Thyroid gland (tissue), 4 donors: ENCODE results near the gene MTUS2. TPM values are rescaled to one million over a fixed set of nuclear protein-coding genes. Genes with fewer than 3 reads are reported as not detected.

Experiments used
- DNase-seq, 2 donors: peaks; one replicate each; pipeline ENCODE4 v3.0.0-alpha.2; 2019
- H3K27ac ChIP-seq, 3 donors: fragments of 200-600 bp; sonication (generic); 1 replicate in 2 of 3; 2 replicates in 1 of 3; pipeline ENCODE4 v1.5.1; 2016 to 2019; ENCODE audit warnings: mild to moderate bottlenecking in 1 of 3, moderate library complexity in 1 of 3
- H3K27me3 ChIP-seq: fragments of 200-600 bp; sonication (generic); one replicate; pipeline ENCODE4 v1.5.1; 2019
- H3K36me3 ChIP-seq, 2 donors: fragments of 200-600 bp; sonication (generic); one replicate each; pipeline ENCODE4 v1.5.1; 2016 to 2019
- H3K4me1 ChIP-seq, 2 donors: fragments of 200-600 bp; sonication (generic); one replicate each; pipeline ENCODE4 v1.5.1; 2017 to 2019
- H3K4me3 ChIP-seq, 3 donors: fragments of 200-600 bp; sonication (generic); replicated peaks in 1 of 3; 1 replicate in 2 of 3; 2 replicates in 1 of 3; pipeline ENCODE4 v1.5.1; 2016; ENCODE audit warnings: mild to moderate bottlenecking in 1 of 3
- H3K9me3 ChIP-seq: fragments of 200-600 bp; sonication (generic); one replicate; pipeline ENCODE4 v1.5.1; 2017
- POLR2A ChIP-seq, 2 donors: fragments of 450-650 bp; IDR thresholded peaks; one replicate each; pipeline ENCODE4 v1.6.1; 2017; ENCODE audit warnings: antibody characterized with exemption in 2 of 2, mild to moderate bottlenecking in 2 of 2, moderate library complexity in 1 of 2
- WGBS, 2 donors: methylation state at CpG; one replicate each; pipeline ENCODE4 v1.1.5; 2017; 5-methylcytosine and 5-hydroxymethylcytosine counted together
- intact Hi-C: fragments of 100-400 bp; cut with DNase I; formaldehyde crosslinking; loops from one replicate; pipeline ENCODE4 v1.15.1; 2023
- total RNA-seq, 4 donors: library from RNA; depleted of rRNA; stranded (reverse); fragments of >200 nt; gene quantifications; one replicate each; pipeline ENCODE4 v1.2.3, GENCODE V29; 2016
- TF ChIP-seq, protein P1 (sequence below), 6 experiments: fragments of 200-600 bp in 3 of 6; fragments of 450-650 bp in 3 of 6; sonication (generic) in 3 of 6; IDR thresholded peaks; one replicate each; pipeline ENCODE4 v1.5.1; 2016 to 2019; ENCODE audit warnings: antibody characterized with exemption in 6 of 6, mild to moderate bottlenecking in 2 of 6, inconsistent platforms in 1 of 6, moderate library complexity in 1 of 6

Gene MTUS2
- total RNA-seq, 4 donors from 2014 or later = 0.98 to 1.5 (median 1.1) TPM

DNA sequence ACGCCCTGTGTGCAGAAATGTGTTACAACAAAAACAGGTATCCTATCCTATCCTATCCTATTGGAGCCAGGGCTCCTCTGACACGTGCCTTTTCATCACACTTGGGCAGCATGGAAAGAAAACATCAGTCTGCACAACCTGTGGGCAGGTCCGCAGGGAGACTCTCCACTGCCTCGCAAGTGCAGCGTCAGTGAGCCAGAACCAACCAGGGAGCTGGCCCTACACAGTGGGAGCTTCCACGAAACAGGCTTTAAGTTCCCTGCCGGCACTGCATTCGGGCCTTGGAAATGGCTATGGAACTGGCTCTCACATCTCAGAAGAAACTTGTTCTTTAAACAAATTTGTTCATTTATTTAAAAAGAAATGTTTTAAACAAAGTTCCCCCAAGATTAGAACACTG lies 725.8 kb downstream of the MTUS2 start:
- Histone ChIP-seq H3K27me3 (no peaks in the 10 kb centered on the region), H3K4me3 (no peak overlapping the region), H3K36me3 (no peaks in the 10 kb centered on the region), H3K4me1 (peaks cover 0 to 6% of the 10 kb centered on the region in 2 donors), H3K9me3 (no peaks in the 10 kb centered on the region), H3K27ac (no peak overlapping the region)
- 47 to 50% methylated on average over 8 of the region's 8 CpGs for WGBS, 2 donors
- intact Hi-C loops = no loop called here
- DNase-seq = peak in 1 of 2 donors; percentile 14
- TF ChIP-seq, protein P1, sequence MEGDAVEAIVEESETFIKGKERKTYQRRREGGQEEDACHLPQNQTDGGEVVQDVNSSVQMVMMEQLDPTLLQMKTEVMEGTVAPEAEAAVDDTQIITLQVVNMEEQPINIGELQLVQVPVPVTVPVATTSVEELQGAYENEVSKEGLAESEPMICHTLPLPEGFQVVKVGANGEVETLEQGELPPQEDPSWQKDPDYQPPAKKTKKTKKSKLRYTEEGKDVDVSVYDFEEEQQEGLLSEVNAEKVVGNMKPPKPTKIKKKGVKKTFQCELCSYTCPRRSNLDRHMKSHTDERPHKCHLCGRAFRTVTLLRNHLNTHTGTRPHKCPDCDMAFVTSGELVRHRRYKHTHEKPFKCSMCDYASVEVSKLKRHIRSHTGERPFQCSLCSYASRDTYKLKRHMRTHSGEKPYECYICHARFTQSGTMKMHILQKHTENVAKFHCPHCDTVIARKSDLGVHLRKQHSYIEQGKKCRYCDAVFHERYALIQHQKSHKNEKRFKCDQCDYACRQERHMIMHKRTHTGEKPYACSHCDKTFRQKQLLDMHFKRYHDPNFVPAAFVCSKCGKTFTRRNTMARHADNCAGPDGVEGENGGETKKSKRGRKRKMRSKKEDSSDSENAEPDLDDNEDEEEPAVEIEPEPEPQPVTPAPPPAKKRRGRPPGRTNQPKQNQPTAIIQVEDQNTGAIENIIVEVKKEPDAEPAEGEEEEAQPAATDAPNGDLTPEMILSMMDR (IDR thresholded peaks at IDR 0.05) = no peak
- no peak for TF ChIP-seq POLR2A (IDR thresholded peaks at IDR 0.05)

DNA sequence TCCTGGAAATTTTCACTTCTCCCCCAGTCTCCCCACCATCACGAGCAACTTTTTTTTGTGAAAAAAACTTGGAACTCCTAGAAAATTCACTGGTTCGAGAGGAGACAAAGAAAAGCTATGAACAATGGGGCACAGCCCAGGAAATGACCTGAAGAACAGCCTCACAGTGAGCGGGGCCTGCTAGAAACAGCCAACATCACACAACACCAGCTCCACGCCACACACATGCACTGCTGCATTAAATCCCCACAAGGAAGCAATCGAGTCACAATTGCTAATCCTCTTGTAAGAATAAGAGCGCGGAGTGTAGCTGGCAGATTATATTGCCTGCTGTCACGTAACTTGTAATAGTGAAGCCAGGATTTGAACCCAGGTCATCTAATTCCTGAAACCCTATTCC lies 726.5 kb downstream of the MTUS2 start:
- no peak overlapping the region for H3K27ac ChIP-seq
- peaks cover 0 to 6% of the 10 kb centered on the region in 2 donors for H3K4me1 ChIP-seq
- WGBS, 2 donors = 86 to 95% methylated on average over 8 of the region's 8 CpGs
- H3K36me3 ChIP-seq = no peaks in the 10 kb centered on the region
- H3K4me3 ChIP-seq = no peak overlapping the region
- TF ChIP-seq, protein P1 (IDR thresholded peaks at IDR 0.05) = no peak
- TF ChIP-seq POLR2A (IDR thresholded peaks at IDR 0.05) = no peak
- H3K27me3 ChIP-seq = no peaks in the 10 kb centered on the region
- H3K9me3 ChIP-seq = no peaks in the 10 kb centered on the region
- intact Hi-C loops = no loop called here
- DNase-seq = no peak

DNA sequence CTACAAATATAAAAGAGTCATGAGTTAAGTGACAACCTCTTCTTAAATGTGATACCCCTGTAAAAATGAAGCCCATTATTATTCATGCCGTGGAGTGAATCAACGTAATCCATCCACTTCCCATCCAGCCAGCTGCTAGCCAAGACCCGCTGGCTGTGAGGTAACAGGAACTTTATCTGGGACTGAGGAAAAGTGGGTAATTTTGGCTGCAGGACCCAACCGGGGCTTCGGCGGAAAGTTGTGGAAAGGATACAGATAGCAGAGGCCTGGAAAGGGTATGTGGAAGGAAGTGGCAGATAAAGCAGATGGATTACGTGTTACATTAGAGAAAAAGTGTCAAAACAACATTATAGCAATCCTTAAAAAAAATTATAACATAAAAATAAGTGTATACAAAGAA lies 727.0 kb downstream of the MTUS2 start:
- H3K4me1 ChIP-seq = peaks cover 0 to 6% of the 10 kb centered on the region in 2 donors
- no peak overlapping the region for H3K27ac ChIP-seq
- no peak for TF ChIP-seq POLR2A (IDR thresholded peaks at IDR 0.05)
- TF ChIP-seq, protein P1 (IDR thresholded peaks at IDR 0.05) = no peak
- no peaks in the 10 kb centered on the region for H3K27me3 ChIP-seq
- intact Hi-C loops = no loop called here
- WGBS, 2 donors = 74 to 80% methylated on average over 7 of the region's 7 CpGs
- no peak for DNase-seq
- no peaks in the 10 kb centered on the region for H3K9me3 ChIP-seq
- H3K4me3 ChIP-seq = no peak overlapping the region
- no peaks in the 10 kb centered on the region for H3K36me3 ChIP-seq

DNA sequence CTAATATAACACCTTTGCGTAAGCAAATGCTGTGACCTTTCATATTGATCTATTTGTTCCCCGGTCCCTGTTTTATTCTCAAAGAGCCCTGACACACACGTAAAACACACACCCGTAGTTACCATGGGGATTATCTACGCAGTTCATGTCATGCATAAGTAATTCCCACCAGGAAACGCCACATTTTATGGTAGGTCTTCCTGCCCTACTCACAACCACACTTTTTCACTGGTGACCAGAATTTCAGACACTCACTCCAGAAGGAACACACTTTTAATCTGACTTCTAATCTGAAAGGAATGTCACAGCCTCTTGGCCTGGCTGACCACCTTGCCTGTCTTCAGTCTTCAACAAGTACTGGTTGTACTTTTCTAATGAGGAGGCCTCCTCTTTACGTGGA lies 728.6 kb downstream of the MTUS2 start:
- WGBS, 2 donors = 74 to 88% methylated on average over 7 of the region's 7 CpGs
- Histone ChIP-seq H3K36me3 (peaks cover 0 to 4% of the 10 kb centered on the region in 2 donors), H3K27me3 (no peaks in the 10 kb centered on the region), H3K4me3 (no peak overlapping the region), H3K27ac (no peak overlapping the region), H3K9me3 (no peaks in the 10 kb centered on the region), H3K4me1 (peaks cover 0 to 6% of the 10 kb centered on the region in 2 donors)
- peak in 1 of 2 donors; percentile 38 for DNase-seq
- intact Hi-C loops = no loop called here
- no peak for TF ChIP-seq POLR2A (IDR thresholded peaks at IDR 0.05)

DNA sequence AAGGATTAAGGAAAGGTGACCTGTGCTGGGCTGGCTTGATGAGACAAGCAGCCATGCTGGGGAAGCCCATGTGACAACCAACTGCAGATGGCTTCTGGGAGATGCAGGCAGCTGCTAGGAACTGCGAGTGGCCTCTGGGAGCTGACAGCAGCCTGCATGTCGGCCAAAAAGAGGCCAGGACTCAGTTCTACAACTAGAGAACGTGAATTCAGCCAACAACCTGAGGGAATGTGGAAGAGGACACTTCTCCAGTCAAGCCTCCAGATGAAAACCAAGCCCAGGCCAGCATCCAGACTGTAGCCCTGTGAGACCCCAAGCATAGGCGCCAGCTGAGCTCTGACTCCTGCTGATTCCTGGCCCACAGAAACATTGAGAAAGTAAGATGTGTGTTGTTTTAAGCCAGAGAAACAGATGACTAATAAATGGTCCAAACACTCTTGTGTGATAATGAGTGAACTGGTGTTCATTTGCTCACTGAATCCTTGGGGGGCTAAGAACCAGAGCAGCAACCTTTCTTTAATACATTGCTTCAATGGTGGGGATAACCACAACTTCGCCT lies 730.4 kb downstream of the MTUS2 start:
- intact Hi-C loops = no loop called here
- no peaks in the 10 kb centered on the region for H3K9me3 ChIP-seq
- no peak overlapping the region for H3K27ac ChIP-seq
- no peak overlapping the region for H3K4me3 ChIP-seq
- peaks cover 0 to 4% of the 10 kb centered on the region in 2 donors for H3K36me3 ChIP-seq
- H3K27me3 ChIP-seq = no peaks in the 10 kb centered on the region
- H3K4me1 ChIP-seq = peaks cover 0 to 6% of the 10 kb centered on the region in 2 donors
- DNase-seq = no peak
- WGBS, 2 donors = 97 to 98% methylated on average over 5 of the region's 5 CpGs
- TF ChIP-seq POLR2A (IDR thresholded peaks at IDR 0.05) = no peak
- TF ChIP-seq, protein P1 (IDR thresholded peaks at IDR 0.05) = no peak
